ENCODE data around the gene ANO8. TPM values are rescaled to one million over a fixed set of nuclear protein-coding genes. Genes with fewer than 3 reads are reported as not detected.

Gene ANO8
- total and polyA plus RNA-seq, 2 donors from 2014 or later = 3.0 to 12.1 TPM

GRCh38 chr19:17347877-17348276 lies 13.2 kb upstream of the ANO8 start:
- H3K36me3 ChIP-seq (ENCODE audit: control insufficient read depth in 2 of 3, insufficient read depth in 3 of 3, low read length in 3 of 3) = no peaks in the 10 kb centered on the region
- no peak for FAIRE-seq
- peak overlapping the region; percentile 51 to 54 for H3K27ac ChIP-seq (ENCODE audit: low read depth in 2 of 2, low read length in 2 of 2)
- H3K9ac ChIP-seq (ENCODE audit: low read length in 3 of 3) = no peak overlapping the region
- DNase-seq = no peak
- intact Hi-C loops (cut with DNase I) = no loop called here
- no peaks in the 10 kb centered on the region for H3K27me3 ChIP-seq (ENCODE audit: control insufficient read depth, insufficient read depth, low read length)
- no peaks in the 10 kb centered on the region for H3K9me3 ChIP-seq (ENCODE audit: control insufficient read depth in 2 of 3, insufficient read depth in 1 of 3, low read length in 3 of 3)
- no peak overlapping the region for H3K4me3 ChIP-seq (ENCODE audit: low read length in 3 of 3)
- no peak for TF ChIP-seq CTCF (IDR thresholded peaks at IDR 0.05; ENCODE audit: borderline replicate concordance, extremely low read depth, insufficient read depth)
- peaks cover 0 to 7% (median 0%) of the 10 kb centered on the region in 3 donors for H3K4me1 ChIP-seq (ENCODE audit: control insufficient read depth in 2 of 3, insufficient read depth in 2 of 3, low read depth in 1 of 3, low read length in 3 of 3)

- peak in 1 of 5 donors; percentile 85 for DNase-seq
- no peaks in the 10 kb centered on the region for H3K27me3 ChIP-seq (ENCODE audit: control insufficient read depth, insufficient read depth, low read length)
- H3K4me3 ChIP-seq (ENCODE audit: low read length in 3 of 3) = no peak overlapping the region
- intact Hi-C loops (cut with DNase I) = no loop called here
- peaks cover 0 to 4% (median 0%) of the 10 kb centered on the region in 3 donors for H3K4me1 ChIP-seq (ENCODE audit: control insufficient read depth in 2 of 3, insufficient read depth in 2 of 3, low read depth in 1 of 3, low read length in 3 of 3)
- H3K27ac ChIP-seq (ENCODE audit: low read depth in 2 of 2, low read length in 2 of 2) = peak overlapping the region; percentile 22 to 54
- no peak overlapping the region for H3K9ac ChIP-seq (ENCODE audit: low read length in 3 of 3)
- FAIRE-seq = no peak
- no peaks in the 10 kb centered on the region for H3K36me3 ChIP-seq (ENCODE audit: control insufficient read depth in 2 of 3, insufficient read depth in 3 of 3, low read length in 3 of 3)
- no peak for TF ChIP-seq CTCF (IDR thresholded peaks at IDR 0.05; ENCODE audit: borderline replicate concordance, extremely low read depth, insufficient read depth)
- H3K9me3 ChIP-seq (ENCODE audit: control insufficient read depth in 2 of 3, insufficient read depth in 1 of 3, low read length in 3 of 3) = no peaks in the 10 kb centered on the region
These were observed 12.7 kb upstream of the ANO8 start for GRCh38 chr19:17347361-17347760.

DNA sequence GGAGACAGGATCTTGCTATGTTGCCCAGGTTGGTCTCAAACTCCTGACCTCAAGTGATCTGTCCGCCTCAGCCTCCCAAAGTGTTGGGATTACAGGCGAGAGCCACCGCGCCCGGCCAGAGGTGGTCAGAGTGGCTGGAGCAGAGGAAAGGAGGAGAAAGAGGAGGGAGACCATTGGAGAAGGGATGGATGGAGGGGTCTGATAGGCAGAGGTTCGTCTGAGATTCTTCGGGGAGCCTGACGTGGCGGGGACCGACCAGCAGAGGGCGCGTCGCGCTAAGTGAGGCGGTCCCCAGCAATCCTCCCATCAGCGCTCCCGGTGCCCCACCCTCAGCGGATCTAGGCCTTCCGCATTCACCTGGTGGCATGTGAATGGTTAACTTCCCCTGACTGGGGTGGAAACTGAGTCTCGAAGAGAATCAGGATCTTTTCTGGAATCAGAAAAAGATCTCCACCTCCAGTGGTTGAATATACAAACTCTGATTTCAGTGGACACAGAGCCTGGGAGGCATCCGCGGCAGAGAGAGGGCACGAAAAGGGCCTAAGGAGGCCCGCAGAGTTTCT lies 11.5 kb upstream of the ANO8 start:
- Histone ChIP-seq H3K27ac (ENCODE audit: low read depth in 2 of 2, low read length in 2 of 2) (no peak overlapping the region), H3K36me3 (ENCODE audit: control insufficient read depth in 2 of 3, insufficient read depth in 3 of 3, low read length in 3 of 3) (no peaks in the 10 kb centered on the region), H3K4me3 (ENCODE audit: low read length in 3 of 3) (no peak overlapping the region), H3K9me3 (ENCODE audit: control insufficient read depth in 2 of 3, insufficient read depth in 1 of 3, low read length in 3 of 3) (no peaks in the 10 kb centered on the region), H3K4me1 (ENCODE audit: control insufficient read depth in 2 of 3, insufficient read depth in 2 of 3, low read depth in 1 of 3, low read length in 3 of 3) (peaks cover 0 to 4% (median 0%) of the 10 kb centered on the region in 3 donors), H3K9ac (ENCODE audit: low read length in 3 of 3) (no peak overlapping the region), H3K27me3 (ENCODE audit: control insufficient read depth, insufficient read depth, low read length) (no peaks in the 10 kb centered on the region)
- DNase-seq (peak; percentile 75 to 89 (median 83)), FAIRE-seq (no peak)
- TF ChIP-seq CTCF (IDR thresholded peaks at IDR 0.05; ENCODE audit: borderline replicate concordance, extremely low read depth, insufficient read depth) = peak; percentile 89
- intact Hi-C loops (cut with DNase I) = no loop called here

GRCh38 chr19:17341845-17342244 lies 7.2 kb upstream of the ANO8 start:
- no peak for FAIRE-seq

More at GRCh38 chr19:17341845-17342244, 7.2 kb upstream of the ANO8 start:
- DNase-seq = no peak
- intact Hi-C loops (cut with DNase I) = no loop called here
- Histone ChIP-seq H3K36me3 (ENCODE audit: control insufficient read depth in 2 of 3, insufficient read depth in 3 of 3, low read length in 3 of 3) (no peaks in the 10 kb centered on the region), H3K9ac (ENCODE audit: low read length in 3 of 3) (no peak overlapping the region), H3K4me1 (ENCODE audit: control insufficient read depth in 2 of 3, insufficient read depth in 2 of 3, low read depth in 1 of 3, low read length in 3 of 3) (peaks cover 0 to 11% (median 0%) of the 10 kb centered on the region in 3 donors), H3K27me3 (ENCODE audit: control insufficient read depth, insufficient read depth, low read length) (no peaks in the 10 kb centered on the region), H3K27ac (ENCODE audit: low read depth in 2 of 2, low read length in 2 of 2) (no peak overlapping the region), H3K4me3 (ENCODE audit: low read length in 3 of 3) (no peak overlapping the region), H3K9me3 (ENCODE audit: control insufficient read depth in 2 of 3, insufficient read depth in 1 of 3, low read length in 3 of 3) (no peaks in the 10 kb centered on the region)
- TF ChIP-seq CTCF (IDR thresholded peaks at IDR 0.05; ENCODE audit: borderline replicate concordance, extremely low read depth, insufficient read depth) = no peak
